CD14-positive monocyte (primary cell): ENCODE data around the gene UBA6. TPM values are rescaled to one million over a fixed set of nuclear protein-coding genes. Genes with fewer than 3 reads are reported as not detected.
A peak's percentile ranks its signal among the peaks of the same experiment; 100 is the strongest.

Experiments used
- DNase-seq, 3 donors: peaks; one replicate each; pipeline ENCODE4 v3.0.0-alpha.2; 2011 to 2022
- H2AFZ ChIP-seq: 2 replicates; pipeline ENCODE4 v1.6.0; 2012; ENCODE audit warnings: mild to moderate bottlenecking, low read depth, low read length, inconsistent platforms; ENCODE audit not compliant: insufficient read depth, poor library complexity, severe bottlenecking
- H3K27ac ChIP-seq, 2 donors: 1 replicate in 1 of 2; 2 replicates in 1 of 2; pipeline ENCODE4 v1.5.1; 2012 to 2013; ENCODE audit warnings: low read length in 2 of 2, control low read depth in 1 of 2, inconsistent platforms in 1 of 2, low read depth in 1 of 2, mild to moderate bottlenecking in 1 of 2
- H3K27me3 ChIP-seq, 2 donors: one replicate each; pipeline versions ENCODE4 v1.6.0 to v1.6.1; 2011 to 2013; ENCODE audit warnings: low read length in 2 of 2; ENCODE audit not compliant: control insufficient read depth in 2 of 2, insufficient read depth in 2 of 2
- H3K36me3 ChIP-seq, 2 donors: replicated peaks in 1 of 2; 1 replicate in 1 of 2; 2 replicates in 1 of 2; pipeline versions ENCODE4 v1.5.1 to v1.6.1; 2012 to 2013; ENCODE audit warnings: low read length in 2 of 2, control low read depth in 1 of 2, inconsistent platforms in 1 of 2, mild to moderate bottlenecking in 1 of 2; ENCODE audit not compliant: insufficient read depth in 2 of 2, control insufficient read depth in 1 of 2
- H3K4me1 ChIP-seq, 2 donors: 1 replicate in 1 of 2; 2 replicates in 1 of 2; pipeline versions ENCODE4 v1.5.1 to v1.6.1; 2012 to 2013; ENCODE audit warnings: low read length in 2 of 2, control low read depth in 1 of 2, inconsistent platforms in 1 of 2, mild to moderate bottlenecking in 1 of 2, moderate library complexity in 1 of 2; ENCODE audit not compliant: insufficient read depth in 2 of 2, control insufficient read depth in 1 of 2
- H3K4me2 ChIP-seq: replicated peaks from 2 replicates; pipeline ENCODE3; 2012; ENCODE audit warnings: low read length, moderate library complexity, mild to moderate bottlenecking; ENCODE audit not compliant: poor library complexity, severe bottlenecking; ENCODE audit errors: extremely low read depth
- H3K4me3 ChIP-seq, 3 experiments: fragments of 200-600 bp in 1 of 3; sonication (generic) in 1 of 3; replicated peaks in 1 of 3; 1 replicate in 2 of 3; 2 replicates in 1 of 3; pipeline ENCODE4 v1.5.1; 2011 to 2013; ENCODE audit warnings: low read length in 3 of 3, mild to moderate bottlenecking in 3 of 3, control low read depth in 2 of 3, low read depth in 2 of 3, inconsistent platforms in 1 of 3, moderate library complexity in 1 of 3
- H3K79me2 ChIP-seq: 2 replicates; pipeline ENCODE4 v1.6.0; 2012; ENCODE audit warnings: mild to moderate bottlenecking, control low read depth, inconsistent platforms, low read length, moderate library complexity; ENCODE audit not compliant: insufficient read depth
- H3K9ac ChIP-seq: 2 replicates; pipeline ENCODE4 v1.6.0; 2017; ENCODE audit warnings: low read length, mild to moderate bottlenecking; ENCODE audit not compliant: insufficient read depth, poor library complexity, severe bottlenecking
- H3K9me3 ChIP-seq, 2 donors: replicated peaks in 1 of 2; 1 replicate in 1 of 2; 2 replicates in 1 of 2; pipeline versions ENCODE4 v1.5.1 to v1.6.1; 2012 to 2013; ENCODE audit warnings: low read length in 2 of 2, control low read depth in 1 of 2; ENCODE audit not compliant: control insufficient read depth in 1 of 2, insufficient read depth in 1 of 2
- H4K20me1 ChIP-seq: 2 replicates; pipeline ENCODE4 v1.6.0; 2012; ENCODE audit warnings: mild to moderate bottlenecking, low read length, control low read depth, moderate library complexity; ENCODE audit not compliant: insufficient read depth
- H3K27ac Mint-ChIP-seq, 7 donors: one replicate each; pipeline ENCODE4 v1.8.0; 2020; ENCODE audit warnings: mild to moderate bottlenecking in 7 of 7, mixed read lengths in 7 of 7, moderate library complexity in 6 of 7, inconsistent platforms in 2 of 7
- H3K27me3 Mint-ChIP-seq, 3 donors: one replicate each; pipeline ENCODE4 v1.8.0; 2021 to 2022; ENCODE audit warnings: low read depth in 3 of 3, mild to moderate bottlenecking in 3 of 3, mixed read lengths in 3 of 3, moderate library complexity in 3 of 3, inconsistent platforms in 1 of 3
- H3K36me3 Mint-ChIP-seq, 2 donors: one replicate each; pipeline ENCODE4 v1.8.0; 2020; ENCODE audit warnings: mixed read lengths in 2 of 2, inconsistent platforms in 1 of 2, mild to moderate bottlenecking in 1 of 2
- H3K4me1 Mint-ChIP-seq: one replicate; pipeline ENCODE4 v1.8.0; 2020; ENCODE audit warnings: mild to moderate bottlenecking, mixed read lengths
- H3K4me3 Mint-ChIP-seq, 2 donors: one replicate each; pipeline ENCODE4 v1.8.0; 2020; ENCODE audit warnings: mild to moderate bottlenecking in 2 of 2, mixed read lengths in 2 of 2, moderate library complexity in 1 of 2
- H3K9me3 Mint-ChIP-seq, 7 donors: one replicate each; pipeline ENCODE4 v1.8.0; 2020 to 2022; ENCODE audit warnings: mixed read lengths in 7 of 7, mild to moderate bottlenecking in 6 of 7, moderate library complexity in 6 of 7, inconsistent platforms in 2 of 7
- WGBS: methylation state at CpG from one replicate; pipeline ENCODE4 v1.1.5; 2013; ENCODE audit warnings: missing lambda C conversion rate; ENCODE audit not compliant: insufficient coverage; 5-methylcytosine and 5-hydroxymethylcytosine counted together
- intact Hi-C, 2 donors: fragments of 100-400 bp; cut with micrococcal nuclease; formaldehyde crosslinking; loops; one replicate each; pipeline versions ENCODE4 v1.15.0 to v1.15.1; 2023
- polyA plus RNA-seq, 3 donors: library from polyadenylated mRNA; depleted of rRNA in 1 of 3; unstranded in 2 of 3; stranded (reverse) in 1 of 3; fragments of 300-500 nt in 2 of 3; fragments of >200 nt in 1 of 3; fragmentation: Illumina TruSeq in 2 of 3; gene quantifications; 1 replicate in 2 of 3; 2 replicates in 1 of 3; pipeline ENCODE4 v1.2.3, GENCODE V29; 2012 to 2021
- TF ChIP-seq, protein P1 (sequence below): fragments of 200-600 bp; IDR thresholded peaks from one replicate; pipeline ENCODE4 v1.8.0; 2022; ENCODE audit warnings: antibody characterized with exemption, mild to moderate bottlenecking

Gene UBA6
- polyA plus RNA-seq, 3 donors, result 8.4 to 22.0 (median 21.0) TPM

DNA sequence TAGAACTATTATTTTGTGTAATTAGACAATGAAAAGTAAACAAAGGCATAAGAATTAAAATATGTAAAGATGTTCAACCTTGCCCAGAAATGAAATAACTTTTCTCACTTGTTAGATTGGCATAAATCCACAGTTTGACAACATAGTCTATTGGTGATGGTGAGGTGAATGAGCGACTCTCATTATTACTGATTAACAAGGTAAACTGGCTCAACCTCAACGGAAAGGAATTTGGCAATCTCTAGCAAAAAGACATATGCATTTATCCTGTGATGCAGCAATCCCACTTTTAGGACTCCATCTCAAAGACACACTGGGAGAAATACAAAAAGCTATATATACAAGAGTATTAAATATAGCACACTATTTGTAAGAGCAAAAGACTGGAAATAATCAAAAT is 22.3 kb downstream of the UBA6 start:
- Histone ChIP-seq H2AFZ (no peak overlapping the region), H3K9ac (no peak overlapping the region), H4K20me1 (no peaks in the 10 kb centered on the region), H3K79me2 (no peaks in the 10 kb centered on the region), H3K4me1 (no peaks in the 10 kb centered on the region), H3K4me3 (no peak overlapping the region), H3K9me3 (no peaks in the 10 kb centered on the region), H3K27me3 (no peaks in the 10 kb centered on the region), H3K36me3 (peaks cover 66 to 88% of the 10 kb centered on the region in 2 donors), H3K27ac (no peak overlapping the region), H3K4me2 (no peak overlapping the region)
- peak overlapping the region in 1 of 7 donors; percentile 0 for H3K27ac Mint-ChIP-seq
- no CpG with 5 or more reads among the region's 2 CpGs for WGBS
- H3K4me3 Mint-ChIP-seq, result no peak overlapping the region
- peaks cover 63 to 66% of the 10 kb centered on the region in 2 donors for H3K36me3 Mint-ChIP-seq
- no peaks in the 10 kb centered on the region for H3K4me1 Mint-ChIP-seq
- intact Hi-C loops, result no loop called here
- no peak for DNase-seq
- TF ChIP-seq, protein P1, sequence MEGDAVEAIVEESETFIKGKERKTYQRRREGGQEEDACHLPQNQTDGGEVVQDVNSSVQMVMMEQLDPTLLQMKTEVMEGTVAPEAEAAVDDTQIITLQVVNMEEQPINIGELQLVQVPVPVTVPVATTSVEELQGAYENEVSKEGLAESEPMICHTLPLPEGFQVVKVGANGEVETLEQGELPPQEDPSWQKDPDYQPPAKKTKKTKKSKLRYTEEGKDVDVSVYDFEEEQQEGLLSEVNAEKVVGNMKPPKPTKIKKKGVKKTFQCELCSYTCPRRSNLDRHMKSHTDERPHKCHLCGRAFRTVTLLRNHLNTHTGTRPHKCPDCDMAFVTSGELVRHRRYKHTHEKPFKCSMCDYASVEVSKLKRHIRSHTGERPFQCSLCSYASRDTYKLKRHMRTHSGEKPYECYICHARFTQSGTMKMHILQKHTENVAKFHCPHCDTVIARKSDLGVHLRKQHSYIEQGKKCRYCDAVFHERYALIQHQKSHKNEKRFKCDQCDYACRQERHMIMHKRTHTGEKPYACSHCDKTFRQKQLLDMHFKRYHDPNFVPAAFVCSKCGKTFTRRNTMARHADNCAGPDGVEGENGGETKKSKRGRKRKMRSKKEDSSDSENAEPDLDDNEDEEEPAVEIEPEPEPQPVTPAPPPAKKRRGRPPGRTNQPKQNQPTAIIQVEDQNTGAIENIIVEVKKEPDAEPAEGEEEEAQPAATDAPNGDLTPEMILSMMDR, result no peak
- no peaks in the 10 kb centered on the region for H3K27me3 Mint-ChIP-seq
- H3K9me3 Mint-ChIP-seq, result peaks cover 0 to 2% (median 0%) of the 10 kb centered on the region in 7 donors

DNA sequence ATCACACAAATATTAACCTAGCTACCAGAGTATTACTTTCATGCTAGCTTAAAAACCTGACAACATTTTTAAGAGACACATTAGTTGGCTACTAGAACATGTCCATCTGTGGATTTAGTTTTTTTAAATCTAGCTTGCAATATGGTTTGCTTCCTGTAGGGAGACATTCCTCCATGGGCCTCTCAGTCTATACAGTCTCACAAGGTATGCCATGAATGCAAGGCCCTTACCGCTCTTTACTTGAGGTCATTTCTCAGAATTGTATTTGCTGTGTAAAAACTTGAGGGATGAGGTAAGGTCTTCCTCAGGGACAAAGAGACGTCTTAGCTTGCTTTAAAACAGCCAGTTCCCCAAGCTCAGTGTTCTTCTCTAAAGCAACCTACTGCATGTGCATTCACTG is 26.9 kb downstream of the UBA6 start:
- H3K36me3 ChIP-seq, result peaks cover 83 to 96% of the 10 kb centered on the region in 2 donors
- H3K9me3 ChIP-seq, result no peaks in the 10 kb centered on the region
- no peak overlapping the region for H2AFZ ChIP-seq
- WGBS, result no CpG with 5 or more reads among the region's 2 CpGs
- DNase-seq, result no peak
- intact Hi-C loops, result no loop called here
- H3K27me3 Mint-ChIP-seq, result no peaks in the 10 kb centered on the region
- peaks cover 0 to 2% (median 0%) of the 10 kb centered on the region in 7 donors for H3K9me3 Mint-ChIP-seq
- H3K27ac Mint-ChIP-seq, result peak overlapping the region in 1 of 7 donors; percentile 41
- H3K9ac ChIP-seq, result no peak overlapping the region
- H3K79me2 ChIP-seq, result no peaks in the 10 kb centered on the region
- H3K27ac ChIP-seq, result no peak overlapping the region
- no peak overlapping the region for H3K4me3 Mint-ChIP-seq
- TF ChIP-seq, protein P1, result no peak
- H3K4me2 ChIP-seq, result no peak overlapping the region
- H3K27me3 ChIP-seq, result no peaks in the 10 kb centered on the region
- no peaks in the 10 kb centered on the region for H4K20me1 ChIP-seq
- no peak overlapping the region for H3K4me3 ChIP-seq
- H3K36me3 Mint-ChIP-seq, result peaks cover 68 to 79% of the 10 kb centered on the region in 2 donors
- H3K4me1 ChIP-seq, result no peaks in the 10 kb centered on the region
- no peaks in the 10 kb centered on the region for H3K4me1 Mint-ChIP-seq
